Measurements from ENCODE around the gene NIM1K. TPM values are rescaled to one million over a fixed set of nuclear protein-coding genes. Genes with fewer than 3 reads are reported as not detected.
"Not testable (repeated sequence)": the region's sequence is repeated elsewhere in the genome, so short reads cannot be mapped to it uniquely, and the experiment has no call there.

Gene NIM1K
- 0.58 TPM for total RNA-seq
- long read RNA-seq, partial matches to known transcripts, result 0 of 2 reads
- long read RNA-seq, other reads (novel, unspliced or antisense), result 2 of 2 reads

DNA sequence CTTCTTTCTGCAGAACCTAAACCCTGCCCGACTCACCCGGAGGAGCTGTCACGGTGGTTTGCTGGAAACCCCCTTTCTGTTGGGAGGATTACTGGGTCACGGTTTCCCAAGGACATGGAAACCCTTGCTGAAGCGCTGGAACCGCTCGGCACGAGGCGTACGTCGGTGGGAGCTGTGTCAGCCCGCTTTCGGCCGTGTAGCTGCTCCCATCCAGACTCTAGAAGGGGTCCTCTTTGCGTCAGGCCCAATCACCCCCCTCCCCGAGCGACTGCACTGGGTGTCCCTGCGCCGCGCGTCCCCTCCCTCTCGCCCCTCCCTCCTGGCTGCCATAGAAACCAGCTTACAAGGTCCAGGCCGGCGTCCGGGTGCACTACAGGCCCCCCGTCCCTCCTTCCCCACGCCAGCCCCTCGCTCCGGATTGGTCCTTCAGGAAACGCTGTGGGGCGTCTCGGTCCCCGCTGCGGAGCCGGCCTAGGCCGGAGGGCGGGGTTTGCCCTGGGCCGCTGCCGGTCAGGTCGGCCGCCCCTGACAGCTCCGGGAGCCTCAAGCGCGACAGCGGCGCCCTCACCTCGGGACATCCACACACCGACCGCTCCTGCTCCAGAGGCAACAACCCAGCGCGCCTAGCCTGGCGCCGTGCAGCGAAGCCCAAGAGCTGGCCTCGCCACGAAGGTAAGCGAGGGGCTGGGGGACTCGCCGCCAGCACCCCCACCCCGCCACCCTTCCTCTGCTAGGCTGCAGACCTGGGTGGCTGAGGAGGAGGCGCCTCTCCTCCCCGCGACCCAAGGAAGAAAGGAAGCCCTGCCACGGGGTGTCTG is at the start of gene NIM1K:
Gene NIM1K, plus strand, starts transcription at position 486 of the 818 bp plus-strand sequence. CDS start 53,551 bp downstream, outside the sequence.
- peak; percentile 90 for DNase-seq (ENCODE audit: low spot score)

DNA sequence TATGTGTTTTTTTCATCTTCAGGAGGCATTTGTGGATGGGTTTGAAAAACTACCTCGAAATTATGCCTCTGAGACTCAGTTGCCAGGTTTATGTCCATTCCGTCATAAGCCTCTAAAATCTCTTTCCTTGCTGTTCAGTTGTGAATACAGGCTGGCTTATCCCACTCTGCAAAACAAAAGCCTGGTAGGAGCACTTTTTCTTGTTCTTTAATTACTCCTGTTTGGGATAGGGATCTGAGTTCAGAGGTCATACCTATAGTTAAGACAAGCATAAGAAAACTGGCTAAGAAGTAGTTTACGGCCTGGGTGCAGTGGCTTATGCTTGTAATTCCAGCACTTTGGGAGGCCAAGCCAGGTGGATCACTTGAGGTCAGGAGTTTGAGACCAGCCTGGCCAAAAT is 47.0 kb upstream of the NIM1K start:
- no peak for DNase-seq (ENCODE audit: low spot score)

DNA sequence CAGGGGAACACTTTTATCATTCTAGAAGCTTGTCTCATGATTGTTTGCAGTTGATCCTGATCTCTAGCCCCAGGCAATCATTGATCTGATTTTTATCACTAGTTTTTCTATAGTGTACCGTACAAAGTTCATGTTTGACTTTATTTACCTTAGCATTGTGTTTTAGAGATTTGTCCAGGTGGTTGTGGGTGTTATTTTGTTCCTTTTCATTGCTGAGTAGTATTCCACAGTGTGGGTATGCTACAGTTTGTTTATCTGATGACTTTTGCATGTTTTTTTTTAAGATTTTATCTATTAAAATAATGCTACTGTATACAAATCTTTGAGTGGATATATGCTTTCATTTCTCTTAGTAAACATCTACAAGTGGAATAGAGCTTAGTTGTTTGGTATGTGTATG is 45.1 kb upstream of the NIM1K start:
- DNase-seq (ENCODE audit: low spot score), result no peak

- DNase-seq (ENCODE audit: low spot score), result no peak
These were observed 43.6 kb upstream of the NIM1K start for GRCh38 chr5:43148417-43148816.

DNA sequence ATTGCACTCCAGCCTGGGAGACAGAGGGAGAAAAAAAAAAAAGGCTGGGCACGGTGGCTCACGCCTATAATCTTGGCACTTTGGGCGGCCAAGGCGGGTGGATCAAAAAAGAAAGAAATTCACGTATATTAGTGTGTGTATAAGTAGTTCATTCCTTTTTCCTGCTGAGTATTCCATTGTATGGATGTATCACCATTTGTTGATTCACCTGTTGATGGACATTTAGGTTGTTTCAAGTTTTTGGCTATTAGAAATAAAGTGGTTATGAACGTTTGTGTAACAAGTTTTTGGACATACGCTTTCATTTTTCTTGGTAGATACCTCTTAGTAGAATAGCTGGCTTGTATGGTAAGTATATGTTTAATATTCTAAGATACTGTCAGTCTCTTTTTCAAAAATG is 42.8 kb upstream of the NIM1K start:
- no peak for DNase-seq (ENCODE audit: low spot score)

- no peak for DNase-seq (ENCODE audit: low spot score)
These were observed 42.0 kb upstream of the NIM1K start for GRCh38 chr5:43150075-43150474.

GRCh38 chr5:43150748-43151147 is 41.3 kb upstream of the NIM1K start:
- no peak for DNase-seq (ENCODE audit: low spot score)

GRCh38 chr5:43152946-43153345 is 39.1 kb upstream of the NIM1K start:
- DNase-seq (ENCODE audit: low spot score), result no peak

GRCh38 chr5:43154469-43154868 is 37.6 kb upstream of the NIM1K start:
- no peak for DNase-seq (ENCODE audit: low spot score)

- DNase-seq (ENCODE audit: low spot score), result no peak
These were observed 36.5 kb upstream of the NIM1K start for GRCh38 chr5:43155394-43156096.

GRCh38 chr5:43156388-43156787 is 35.6 kb upstream of the NIM1K start:
- DNase-seq (ENCODE audit: low spot score), result no peak

GRCh38 chr5:43157068-43157467 is 35.0 kb upstream of the NIM1K start:
- DNase-seq (ENCODE audit: low spot score), result no peak

DNA sequence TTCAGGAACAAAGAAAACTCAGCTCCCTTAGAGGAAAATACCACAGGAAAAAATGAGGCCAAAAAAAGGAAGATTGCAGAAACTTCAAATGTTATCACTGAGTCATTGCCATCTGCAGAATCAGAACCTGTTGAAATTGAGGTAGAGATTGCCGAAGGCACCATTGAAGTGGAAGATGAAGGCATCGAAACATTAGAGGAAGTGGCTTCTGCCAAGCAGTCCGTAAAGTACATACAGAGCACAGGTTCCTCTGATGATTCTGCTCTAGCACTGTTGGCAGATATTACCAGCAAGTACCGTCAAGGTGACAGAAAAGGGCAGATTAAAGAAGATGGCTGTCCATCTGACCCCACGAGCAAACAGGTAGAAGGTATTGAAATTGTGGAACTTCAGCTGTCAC is 30.8 kb upstream of the NIM1K start:
- no peak for DNase-seq (ENCODE audit: low spot score)

DNA sequence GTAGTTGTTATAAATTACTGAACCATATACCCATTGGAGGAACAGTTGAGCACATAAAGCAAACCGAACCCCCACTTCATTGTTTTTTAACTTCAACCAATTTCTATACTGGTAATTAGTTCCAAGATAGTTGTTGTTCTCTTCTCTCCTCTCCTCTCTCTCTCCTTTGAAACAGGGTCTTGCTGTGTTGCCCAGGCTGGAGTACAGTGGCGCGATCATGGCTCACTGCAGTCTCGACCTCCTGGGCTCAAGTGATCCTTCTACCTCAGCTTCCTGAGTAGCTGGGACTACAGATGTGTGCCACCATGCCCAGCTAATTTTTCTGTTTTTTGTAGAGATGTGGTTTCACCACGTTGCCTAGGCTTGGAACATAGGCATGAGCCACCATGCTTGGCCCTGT is 27.2 kb upstream of the NIM1K start:
- DNase-seq (ENCODE audit: low spot score), result not testable (repeated sequence)

DNA sequence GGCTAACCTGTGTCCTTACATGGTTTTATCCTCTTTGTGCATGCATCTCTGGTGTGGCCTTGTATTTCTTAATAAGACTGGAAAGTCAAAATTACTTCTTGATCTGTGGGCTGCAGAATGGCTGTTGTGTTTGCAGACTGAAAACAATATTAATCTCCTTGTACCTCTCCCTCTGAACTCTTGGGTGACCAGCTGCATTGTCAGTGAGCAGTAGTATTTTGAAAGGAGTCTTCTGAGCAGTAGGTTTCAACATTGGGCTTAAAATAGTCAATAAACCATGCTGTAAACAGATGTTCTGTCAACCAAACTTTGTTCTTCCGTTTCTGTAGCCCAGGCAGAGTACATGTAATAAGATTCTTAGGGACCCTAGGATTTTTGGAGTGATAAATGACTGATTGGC is 26.7 kb upstream of the NIM1K start:
- no peak for DNase-seq (ENCODE audit: low spot score)

DNA sequence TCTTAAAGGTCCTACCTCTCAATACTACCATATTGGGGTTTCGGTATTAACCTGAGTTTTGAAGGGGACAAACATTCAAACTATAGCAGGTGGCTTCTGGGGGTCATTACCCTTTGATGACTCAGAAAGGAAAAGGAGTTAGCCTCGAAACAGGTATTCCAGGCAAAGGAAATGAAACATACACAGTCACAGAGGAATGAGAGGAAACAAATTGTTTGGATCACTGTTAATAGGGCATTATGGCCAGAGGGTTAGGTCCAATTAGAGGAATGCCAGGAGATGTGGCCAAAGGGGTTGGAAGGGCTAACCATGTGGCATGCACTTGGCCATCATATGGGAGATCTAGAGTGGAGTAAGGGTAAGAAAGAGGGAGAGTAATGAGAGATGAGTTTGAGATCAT is 23.9 kb upstream of the NIM1K start:
- DNase-seq (ENCODE audit: low spot score), result no peak

DNA sequence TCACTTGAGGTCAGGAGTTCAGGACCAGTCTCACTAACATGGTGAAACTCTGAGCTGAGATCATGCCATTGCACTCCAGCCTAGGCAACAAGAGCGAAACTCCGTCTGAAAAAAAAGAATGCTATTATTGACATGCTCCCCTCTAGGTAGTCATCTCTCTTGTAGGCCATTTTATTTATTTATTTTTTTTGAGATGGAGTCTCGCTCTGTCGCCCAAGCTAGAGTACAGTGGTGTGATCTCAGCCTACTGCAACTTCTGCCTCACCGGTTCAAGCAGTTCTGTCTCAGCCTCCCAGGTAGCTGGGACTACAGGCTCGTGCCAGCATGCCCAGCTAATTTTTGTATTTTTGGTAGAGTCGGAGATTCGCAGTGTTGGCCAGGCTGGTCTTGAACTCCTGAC is 20.6 kb upstream of the NIM1K start:
- no peak for DNase-seq (ENCODE audit: low spot score)

GRCh38 chr5:43171926-43172325 is 20.1 kb upstream of the NIM1K start:
- DNase-seq (ENCODE audit: low spot score), result no peak

DNA sequence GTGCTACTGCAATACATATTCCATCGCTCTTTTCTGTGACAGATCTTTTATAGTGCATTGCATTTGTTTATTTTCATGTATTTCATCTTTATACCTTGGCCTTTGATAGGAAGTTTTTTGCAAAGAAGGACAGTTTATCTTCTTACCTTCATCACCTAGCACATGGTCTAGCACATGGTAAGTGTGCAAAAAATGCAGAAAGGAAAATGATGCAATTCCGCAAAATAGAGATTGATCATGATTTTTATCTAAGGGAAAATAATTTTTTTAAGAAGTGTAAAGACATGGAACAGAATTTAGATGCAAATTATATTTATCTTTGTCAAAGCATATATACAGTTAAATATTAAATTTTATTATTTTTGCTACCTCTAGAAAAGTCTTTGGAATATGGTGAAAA is 19.2 kb upstream of the NIM1K start:
- DNase-seq (ENCODE audit: low spot score), result no peak

GRCh38 chr5:43174586-43174985 is 17.4 kb upstream of the NIM1K start:
- no peak for DNase-seq (ENCODE audit: low spot score)

DNA sequence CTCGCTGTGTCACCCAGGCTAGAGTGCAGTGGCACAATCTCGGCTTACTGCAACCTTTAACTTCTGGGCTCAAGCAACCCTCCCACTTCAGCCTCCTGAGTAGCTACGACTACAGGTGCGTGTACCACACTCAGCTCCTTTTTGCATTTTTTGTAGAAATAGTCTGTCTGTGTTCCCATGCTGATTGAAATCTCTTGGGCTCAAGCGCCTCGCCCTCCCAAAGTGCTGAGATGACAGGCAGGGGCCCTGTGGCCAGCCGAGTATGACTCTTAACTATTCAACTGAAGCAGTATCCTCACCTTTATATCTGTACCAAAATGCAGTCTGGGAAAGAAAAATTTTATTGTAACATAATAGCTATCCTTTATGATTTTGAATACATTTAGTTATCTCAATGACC is 12.2 kb upstream of the NIM1K start:
- DNase-seq (ENCODE audit: low spot score), result no peak

- DNase-seq (ENCODE audit: low spot score), result no peak
These were observed 9.6 kb upstream of the NIM1K start for GRCh38 chr5:43182421-43182820.

GRCh38 chr5:43183101-43183500 is 8.9 kb upstream of the NIM1K start:
- DNase-seq (ENCODE audit: low spot score), result not testable (repeated sequence)
